ENCODE results near the gene PRKAB1. TPM values are rescaled to one million over a fixed set of nuclear protein-coding genes. Genes with fewer than 3 reads are reported as not detected.

Gene PRKAB1
- total RNA-seq, 1 experiment from 2014 or later, result 32.3 TPM

DNA sequence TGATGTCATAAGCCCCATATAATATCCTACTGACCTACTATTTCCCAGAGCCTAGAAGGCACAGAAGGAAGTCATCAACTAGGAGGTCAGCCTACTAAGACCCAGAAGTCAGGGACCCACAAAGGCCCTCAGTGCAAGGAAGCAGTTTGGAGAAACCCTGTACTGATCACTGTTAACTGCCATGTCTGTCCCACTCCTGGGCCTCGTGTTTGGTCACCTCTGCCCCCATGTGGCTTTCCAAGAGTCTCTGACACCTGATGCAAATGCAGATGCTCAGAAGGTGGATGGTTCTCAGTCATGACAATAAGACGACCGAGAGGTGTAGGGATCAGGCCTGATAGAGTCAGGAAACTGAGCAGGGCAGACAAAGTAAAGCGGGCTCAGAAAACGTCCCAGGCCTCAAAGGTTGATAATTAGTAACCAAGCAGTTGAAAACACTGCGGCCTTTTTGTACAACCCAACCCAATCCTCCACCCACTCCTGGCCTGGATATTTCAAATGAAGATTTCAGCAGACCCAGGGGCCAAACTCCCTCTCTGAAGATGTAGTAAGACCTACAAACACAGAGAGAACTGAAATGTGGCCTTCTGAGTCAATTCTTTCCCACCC lies 23.4 kb downstream of the PRKAB1 start (continued):
- TF ChIP-seq TEAD1 (CRISPR knock-in tag; IDR thresholded peaks at IDR 0.05) (no peak), JAZF1 (CRISPR knock-in tag; IDR thresholded peaks at IDR 0.05) (no peak), ESRRA (CRISPR knock-in tag; IDR thresholded peaks at IDR 0.05; ENCODE audit: borderline replicate concordance) (no peak), SP1 (CRISPR knock-in tag; conservative IDR thresholded peaks at IDR 0.05) (no peak), SOX15 (CRISPR knock-in tag; IDR thresholded peaks at IDR 0.05) (no peak)
- TF ChIP-seq, protein P1, sequence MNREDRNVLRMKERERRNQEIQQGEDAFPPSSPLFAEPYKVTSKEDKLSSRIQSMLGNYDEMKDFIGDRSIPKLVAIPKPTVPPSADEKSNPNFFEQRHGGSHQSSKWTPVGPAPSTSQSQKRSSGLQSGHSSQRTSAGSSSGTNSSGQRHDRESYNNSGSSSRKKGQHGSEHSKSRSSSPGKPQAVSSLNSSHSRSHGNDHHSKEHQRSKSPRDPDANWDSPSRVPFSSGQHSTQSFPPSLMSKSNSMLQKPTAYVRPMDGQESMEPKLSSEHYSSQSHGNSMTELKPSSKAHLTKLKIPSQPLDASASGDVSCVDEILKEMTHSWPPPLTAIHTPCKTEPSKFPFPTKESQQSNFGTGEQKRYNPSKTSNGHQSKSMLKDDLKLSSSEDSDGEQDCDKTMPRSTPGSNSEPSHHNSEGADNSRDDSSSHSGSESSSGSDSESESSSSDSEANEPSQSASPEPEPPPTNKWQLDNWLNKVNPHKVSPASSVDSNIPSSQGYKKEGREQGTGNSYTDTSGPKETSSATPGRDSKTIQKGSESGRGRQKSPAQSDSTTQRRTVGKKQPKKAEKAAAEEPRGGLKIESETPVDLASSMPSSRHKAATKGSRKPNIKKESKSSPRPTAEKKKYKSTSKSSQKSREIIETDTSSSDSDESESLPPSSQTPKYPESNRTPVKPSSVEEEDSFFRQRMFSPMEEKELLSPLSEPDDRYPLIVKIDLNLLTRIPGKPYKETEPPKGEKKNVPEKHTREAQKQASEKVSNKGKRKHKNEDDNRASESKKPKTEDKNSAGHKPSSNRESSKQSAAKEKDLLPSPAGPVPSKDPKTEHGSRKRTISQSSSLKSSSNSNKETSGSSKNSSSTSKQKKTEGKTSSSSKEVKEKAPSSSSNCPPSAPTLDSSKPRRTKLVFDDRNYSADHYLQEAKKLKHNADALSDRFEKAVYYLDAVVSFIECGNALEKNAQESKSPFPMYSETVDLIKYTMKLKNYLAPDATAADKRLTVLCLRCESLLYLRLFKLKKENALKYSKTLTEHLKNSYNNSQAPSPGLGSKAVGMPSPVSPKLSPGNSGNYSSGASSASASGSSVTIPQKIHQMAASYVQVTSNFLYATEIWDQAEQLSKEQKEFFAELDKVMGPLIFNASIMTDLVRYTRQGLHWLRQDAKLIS (CRISPR knock-in tag; IDR thresholded peaks at IDR 0.05; ENCODE audit: borderline replicate concordance), result no peak

DNA sequence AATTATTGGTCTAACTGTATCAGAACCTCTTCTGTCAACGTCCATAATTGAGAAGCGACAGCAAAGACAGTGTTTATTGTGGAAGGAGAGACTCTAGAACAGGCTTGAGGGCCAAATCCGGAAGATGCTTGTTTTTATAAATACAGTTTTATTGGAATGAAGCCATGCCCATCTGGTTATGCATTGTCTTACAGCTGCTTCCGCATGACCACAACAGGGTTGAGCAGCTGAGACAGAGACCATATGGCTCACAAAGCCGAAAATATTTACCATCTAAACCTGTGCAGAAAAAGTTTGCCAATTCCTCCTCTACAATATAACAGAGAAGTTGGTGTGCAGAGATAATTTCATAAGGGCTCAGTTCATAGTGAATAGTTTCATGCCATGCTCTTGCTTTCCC lies 24.5 kb downstream of the PRKAB1 start:
- Mint-ChIP-seq H3K36me3 (peaks cover 47% of the 10 kb centered on the region), H3K27me3 (ENCODE audit: low read depth) (no peaks in the 10 kb centered on the region), H3K4me3 (no peak overlapping the region), H3K4me1 (peaks cover 2% of the 10 kb centered on the region; the same call in 1 of the 2 replicates), H3K9me3 (no peaks in the 10 kb centered on the region), H3K27ac (no peak overlapping the region)
- TF ChIP-seq FOXK1 (CRISPR knock-in tag; IDR thresholded peaks at IDR 0.05) (no peak), TEAD4 (CRISPR knock-in tag; IDR thresholded peaks at IDR 0.05) (no peak), SMAD3 (CRISPR knock-in tag; IDR thresholded peaks at IDR 0.05; ENCODE audit: borderline replicate concordance) (no peak), ZNF317 (CRISPR knock-in tag; IDR thresholded peaks at IDR 0.05; ENCODE audit: borderline replicate concordance, low read depth) (no peak), GTF2I (CRISPR knock-in tag; conservative IDR thresholded peaks at IDR 0.05) (no peak), MXD4 (CRISPR knock-in tag; IDR thresholded peaks at IDR 0.05; ENCODE audit: borderline replicate concordance) (no peak)
- TF ChIP-seq, protein P2, sequence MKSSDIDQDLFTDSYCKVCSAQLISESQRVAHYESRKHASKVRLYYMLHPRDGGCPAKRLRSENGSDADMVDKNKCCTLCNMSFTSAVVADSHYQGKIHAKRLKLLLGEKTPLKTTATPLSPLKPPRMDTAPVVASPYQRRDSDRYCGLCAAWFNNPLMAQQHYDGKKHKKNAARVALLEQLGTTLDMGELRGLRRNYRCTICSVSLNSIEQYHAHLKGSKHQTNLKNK (CRISPR knock-in tag; IDR thresholded peaks at IDR 0.05), result no peak
- TF ChIP-seq, protein P3, sequence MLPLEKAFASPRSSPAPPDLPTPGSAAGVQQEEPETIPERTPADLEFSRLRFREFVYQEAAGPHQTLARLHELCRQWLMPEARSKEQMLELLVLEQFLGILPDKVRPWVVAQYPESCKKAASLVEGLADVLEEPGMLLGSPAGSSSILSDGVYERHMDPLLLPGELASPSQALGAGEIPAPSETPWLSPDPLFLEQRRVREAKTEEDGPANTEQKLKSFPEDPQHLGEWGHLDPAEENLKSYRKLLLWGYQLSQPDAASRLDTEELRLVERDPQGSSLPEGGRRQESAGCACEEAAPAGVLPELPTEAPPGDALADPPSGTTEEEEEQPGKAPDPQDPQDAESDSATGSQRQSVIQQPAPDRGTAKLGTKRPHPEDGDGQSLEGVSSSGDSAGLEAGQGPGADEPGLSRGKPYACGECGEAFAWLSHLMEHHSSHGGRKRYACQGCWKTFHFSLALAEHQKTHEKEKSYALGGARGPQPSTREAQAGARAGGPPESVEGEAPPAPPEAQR (CRISPR knock-in tag; IDR thresholded peaks at IDR 0.05), result no peak
- TF ChIP-seq, protein P4, sequence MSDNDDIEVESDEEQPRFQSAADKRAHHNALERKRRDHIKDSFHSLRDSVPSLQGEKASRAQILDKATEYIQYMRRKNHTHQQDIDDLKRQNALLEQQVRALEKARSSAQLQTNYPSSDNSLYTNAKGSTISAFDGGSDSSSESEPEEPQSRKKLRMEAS (CRISPR knock-in tag; IDR thresholded peaks at IDR 0.05), result no peak
- TF ChIP-seq, protein P5, sequence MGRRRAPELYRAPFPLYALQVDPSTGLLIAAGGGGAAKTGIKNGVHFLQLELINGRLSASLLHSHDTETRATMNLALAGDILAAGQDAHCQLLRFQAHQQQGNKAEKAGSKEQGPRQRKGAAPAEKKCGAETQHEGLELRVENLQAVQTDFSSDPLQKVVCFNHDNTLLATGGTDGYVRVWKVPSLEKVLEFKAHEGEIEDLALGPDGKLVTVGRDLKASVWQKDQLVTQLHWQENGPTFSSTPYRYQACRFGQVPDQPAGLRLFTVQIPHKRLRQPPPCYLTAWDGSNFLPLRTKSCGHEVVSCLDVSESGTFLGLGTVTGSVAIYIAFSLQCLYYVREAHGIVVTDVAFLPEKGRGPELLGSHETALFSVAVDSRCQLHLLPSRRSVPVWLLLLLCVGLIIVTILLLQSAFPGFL (CRISPR knock-in tag; IDR thresholded peaks at IDR 0.05; ENCODE audit: borderline replicate concordance), result no peak
- TF ChIP-seq, protein P6, sequence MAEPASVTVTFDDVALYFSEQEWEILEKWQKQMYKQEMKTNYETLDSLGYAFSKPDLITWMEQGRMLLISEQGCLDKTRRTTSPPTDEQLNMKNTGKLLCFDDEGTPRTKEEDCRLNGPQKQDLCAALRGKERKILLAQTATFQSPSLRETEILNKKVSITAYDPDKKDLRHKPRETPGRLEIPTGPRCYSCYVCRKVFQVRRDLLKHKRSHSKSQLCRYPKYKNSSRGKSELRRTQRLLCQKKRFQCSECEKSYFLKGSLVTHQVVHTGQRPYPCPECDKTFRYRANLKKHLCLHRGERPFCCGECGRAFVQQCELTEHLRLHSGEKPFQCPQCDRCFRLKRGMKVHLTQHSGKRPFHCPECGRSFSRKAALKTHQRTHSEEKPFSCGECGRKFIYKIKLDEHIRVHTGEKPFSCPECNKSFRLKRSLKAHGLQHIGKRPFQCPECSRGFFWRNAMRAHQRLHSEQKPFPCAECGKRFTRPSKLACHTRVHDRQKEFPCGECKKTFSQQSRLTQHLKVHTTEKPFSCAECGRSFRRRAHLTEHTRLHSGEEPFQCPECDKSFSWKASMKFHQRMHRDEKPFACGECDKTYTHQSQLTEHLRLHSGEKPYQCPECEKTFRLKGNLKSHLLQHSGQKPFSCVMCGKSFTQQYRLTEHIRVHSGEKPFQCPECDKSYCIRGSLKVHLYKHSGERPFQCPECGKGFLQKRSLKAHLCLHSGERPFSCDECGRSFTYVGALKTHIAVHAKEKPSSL (CRISPR knock-in tag; conservative IDR thresholded peaks at IDR 0.05), result no peak
- TF ChIP-seq, protein P7, sequence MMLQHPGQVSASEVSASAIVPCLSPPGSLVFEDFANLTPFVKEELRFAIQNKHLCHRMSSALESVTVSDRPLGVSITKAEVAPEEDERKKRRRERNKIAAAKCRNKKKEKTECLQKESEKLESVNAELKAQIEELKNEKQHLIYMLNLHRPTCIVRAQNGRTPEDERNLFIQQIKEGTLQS (CRISPR knock-in tag; conservative IDR thresholded peaks at IDR 0.05), result no peak
- TF ChIP-seq, protein P8, sequence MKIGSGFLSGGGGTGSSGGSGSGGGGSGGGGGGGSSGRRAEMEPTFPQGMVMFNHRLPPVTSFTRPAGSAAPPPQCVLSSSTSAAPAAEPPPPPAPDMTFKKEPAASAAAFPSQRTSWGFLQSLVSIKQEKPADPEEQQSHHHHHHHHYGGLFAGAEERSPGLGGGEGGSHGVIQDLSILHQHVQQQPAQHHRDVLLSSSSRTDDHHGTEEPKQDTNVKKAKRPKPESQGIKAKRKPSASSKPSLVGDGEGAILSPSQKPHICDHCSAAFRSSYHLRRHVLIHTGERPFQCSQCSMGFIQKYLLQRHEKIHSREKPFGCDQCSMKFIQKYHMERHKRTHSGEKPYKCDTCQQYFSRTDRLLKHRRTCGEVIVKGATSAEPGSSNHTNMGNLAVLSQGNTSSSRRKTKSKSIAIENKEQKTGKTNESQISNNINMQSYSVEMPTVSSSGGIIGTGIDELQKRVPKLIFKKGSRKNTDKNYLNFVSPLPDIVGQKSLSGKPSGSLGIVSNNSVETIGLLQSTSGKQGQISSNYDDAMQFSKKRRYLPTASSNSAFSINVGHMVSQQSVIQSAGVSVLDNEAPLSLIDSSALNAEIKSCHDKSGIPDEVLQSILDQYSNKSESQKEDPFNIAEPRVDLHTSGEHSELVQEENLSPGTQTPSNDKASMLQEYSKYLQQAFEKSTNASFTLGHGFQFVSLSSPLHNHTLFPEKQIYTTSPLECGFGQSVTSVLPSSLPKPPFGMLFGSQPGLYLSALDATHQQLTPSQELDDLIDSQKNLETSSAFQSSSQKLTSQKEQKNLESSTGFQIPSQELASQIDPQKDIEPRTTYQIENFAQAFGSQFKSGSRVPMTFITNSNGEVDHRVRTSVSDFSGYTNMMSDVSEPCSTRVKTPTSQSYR (CRISPR knock-in tag; IDR thresholded peaks at IDR 0.05), result no peak
- TF ChIP-seq, protein P9, sequence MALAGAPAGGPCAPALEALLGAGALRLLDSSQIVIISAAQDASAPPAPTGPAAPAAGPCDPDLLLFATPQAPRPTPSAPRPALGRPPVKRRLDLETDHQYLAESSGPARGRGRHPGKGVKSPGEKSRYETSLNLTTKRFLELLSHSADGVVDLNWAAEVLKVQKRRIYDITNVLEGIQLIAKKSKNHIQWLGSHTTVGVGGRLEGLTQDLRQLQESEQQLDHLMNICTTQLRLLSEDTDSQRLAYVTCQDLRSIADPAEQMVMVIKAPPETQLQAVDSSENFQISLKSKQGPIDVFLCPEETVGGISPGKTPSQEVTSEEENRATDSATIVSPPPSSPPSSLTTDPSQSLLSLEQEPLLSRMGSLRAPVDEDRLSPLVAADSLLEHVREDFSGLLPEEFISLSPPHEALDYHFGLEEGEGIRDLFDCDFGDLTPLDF (CRISPR knock-in tag; IDR thresholded peaks at IDR 0.05), result no peak
- ChIA-PET CTCF (no interaction called here), POLR2A (no interaction called here)
- no peak for ATAC-seq
- no peak for DNase-seq (ENCODE audit: low spot score)
